Activated T-cell treated with anti-CD3 and anti-CD28 coated beads for 1 hour (primary cell): ENCODE measurements around the gene OMG.

Source experiments
- DNase-seq: peaks from one replicate; pipeline ENCODE4 v3.0.0-alpha.2; 2020; ENCODE audit warnings: low read depth

OMG gene

GRCh38 chr17:31261601-31262000 is 35.4 kb downstream of the OMG start:
- no peak for DNase-seq

- no peak for DNase-seq
Measured at GRCh38 chr17:31260151-31260550, 36.9 kb downstream of the OMG start.

GRCh38 chr17:31256936-31257335 is 40.1 kb downstream of the OMG start:
- DNase-seq = no peak

- DNase-seq = no peak
Measured at GRCh38 chr17:31254654-31255053, 42.4 kb downstream of the OMG start.

GRCh38 chr17:31252741-31253140 is 44.3 kb downstream of the OMG start:
- no peak for DNase-seq

- DNase-seq = no peak
Measured at GRCh38 chr17:31251970-31252328, 45.1 kb downstream of the OMG start.

- no peak for DNase-seq
Measured at GRCh38 chr17:31251105-31251969, 45.7 kb downstream of the OMG start.

- DNase-seq = no peak
Measured at GRCh38 chr17:31250229-31250628, 46.8 kb downstream of the OMG start.

GRCh38 chr17:31249835-31250141 is 47.3 kb downstream of the OMG start:
- DNase-seq = no peak

- DNase-seq = no peak
Measured at GRCh38 chr17:31248986-31249834, 47.8 kb downstream of the OMG start.
